SK-N-MC (cell line): Measurements from ENCODE around the gene TEX30.
A peak's percentile ranks its signal among the peaks of the same experiment; 100 is the strongest.

ENCODE experiments used
- DNase-seq: peaks from one replicate; pipeline ENCODE4 v3.0.0-alpha.2; 2011; ENCODE audit warnings: low read depth, low spot score
- H3K27ac ChIP-seq: fragments of 200-600 bp; sonication (generic); 2 replicates; pipeline ENCODE4 v1.5.1; 2016; ENCODE audit warnings: mixed run types
- H3K36me3 ChIP-seq: fragments of 200-600 bp; sonication (generic); 2 replicates; pipeline ENCODE4 v1.6.1; 2017; ENCODE audit warnings: antibody characterized with exemption, low read length, mixed read lengths; ENCODE audit not compliant: insufficient read depth
- H3K4me3 ChIP-seq: fragments of 200-600 bp; sonication (generic); 2 replicates; pipeline ENCODE4 v1.5.1; 2016
- H3K9ac ChIP-seq: fragments of 200-600 bp; sonication (generic); 2 replicates; pipeline ENCODE4 v1.8.0; 2017; ENCODE audit warnings: mixed run types, mixed read lengths; ENCODE audit not compliant: insufficient read length
- H3K9me3 ChIP-seq: fragments of 200-600 bp; sonication (generic); 2 replicates; pipeline ENCODE4 v1.6.1; 2017; ENCODE audit warnings: low read depth, mild to moderate bottlenecking, antibody characterized with exemption, low read length, moderate library complexity, mixed read lengths
- EZH2 ChIP-seq: fragments of 200-600 bp; sonication (generic); IDR thresholded peaks from one replicate; pipeline ENCODE4 v1.6.1; 2017; ENCODE audit warnings: antibody characterized with exemption
- FOXP2 ChIP-seq: optimal IDR thresholded peaks from 2 replicates; pipeline ENCODE3; 2011; ENCODE audit warnings: mild to moderate bottlenecking, moderate library complexity; ENCODE audit not compliant: insufficient read depth; ENCODE audit errors: extremely low read length, control extremely low read depth
- POLR2AphosphoS5 ChIP-seq: IDR thresholded peaks from 2 replicates; pipeline ENCODE4 v1.6.1; 2012; ENCODE audit warnings: mild to moderate bottlenecking, low read depth, low read length, borderline replicate concordance

The TEX30 gene

DNA sequence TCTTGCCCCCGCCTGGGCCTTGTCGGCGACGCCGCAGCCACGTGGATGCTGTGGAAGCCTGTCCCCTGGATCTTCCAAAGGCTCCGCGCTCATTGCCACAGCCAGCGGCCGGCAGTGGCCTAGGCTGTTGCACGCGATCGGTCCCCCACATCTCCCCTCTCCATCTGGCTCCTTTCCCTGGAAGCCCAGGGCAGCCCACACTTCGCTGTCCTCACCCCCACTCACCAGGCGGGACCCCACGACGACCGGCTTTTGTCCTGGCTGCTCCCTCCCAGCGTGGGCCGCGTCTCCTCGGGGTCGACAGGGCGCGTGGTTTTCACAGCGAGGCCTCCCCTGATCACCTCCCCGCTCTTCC lies 605 bp upstream of the TEX30 start:
- no peak for DNase-seq
- TF ChIP-seq EZH2 (no peak), POLR2AphosphoS5 (no peak), FOXP2 (no peak)
- H3K36me3 ChIP-seq: no peaks in the 10 kb centered on the region
- peak overlapping the region; percentile 84 for H3K4me3 ChIP-seq
- peak overlapping the region; percentile 62 for H3K9ac ChIP-seq
- no peak overlapping the region for H3K27ac ChIP-seq
- no peaks in the 10 kb centered on the region for H3K9me3 ChIP-seq

DNA sequence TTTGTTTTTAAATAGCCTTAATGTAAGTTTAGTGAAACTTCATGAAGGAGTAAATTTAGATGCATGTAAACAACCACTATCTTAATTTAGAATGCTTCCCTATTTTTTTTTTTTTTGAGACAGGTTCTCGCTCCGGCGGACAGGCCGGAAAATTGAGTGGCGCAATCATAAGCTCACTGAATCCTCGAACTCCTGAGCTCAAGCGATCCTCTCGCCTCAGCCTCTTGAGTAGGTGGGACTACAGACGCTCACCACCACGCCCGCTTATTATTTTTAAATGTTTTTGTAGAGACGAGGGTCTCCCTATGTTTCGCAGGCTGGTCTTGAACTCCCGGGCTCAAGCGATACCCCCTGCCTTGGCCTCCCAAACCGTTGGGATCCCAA lies 1.6 kb downstream of the TEX30 start:
- peaks cover 8% of the 10 kb centered on the region for H3K36me3 ChIP-seq
- H3K27ac ChIP-seq: no peak overlapping the region
- TF ChIP-seq EZH2 (no peak), POLR2AphosphoS5 (no peak), FOXP2 (no peak)
- H3K9ac ChIP-seq: no peak overlapping the region
- peak overlapping the region; percentile 84; the same call in 1 of the 2 replicates for H3K4me3 ChIP-seq
- no peak for DNase-seq
- no peaks in the 10 kb centered on the region for H3K9me3 ChIP-seq

DNA sequence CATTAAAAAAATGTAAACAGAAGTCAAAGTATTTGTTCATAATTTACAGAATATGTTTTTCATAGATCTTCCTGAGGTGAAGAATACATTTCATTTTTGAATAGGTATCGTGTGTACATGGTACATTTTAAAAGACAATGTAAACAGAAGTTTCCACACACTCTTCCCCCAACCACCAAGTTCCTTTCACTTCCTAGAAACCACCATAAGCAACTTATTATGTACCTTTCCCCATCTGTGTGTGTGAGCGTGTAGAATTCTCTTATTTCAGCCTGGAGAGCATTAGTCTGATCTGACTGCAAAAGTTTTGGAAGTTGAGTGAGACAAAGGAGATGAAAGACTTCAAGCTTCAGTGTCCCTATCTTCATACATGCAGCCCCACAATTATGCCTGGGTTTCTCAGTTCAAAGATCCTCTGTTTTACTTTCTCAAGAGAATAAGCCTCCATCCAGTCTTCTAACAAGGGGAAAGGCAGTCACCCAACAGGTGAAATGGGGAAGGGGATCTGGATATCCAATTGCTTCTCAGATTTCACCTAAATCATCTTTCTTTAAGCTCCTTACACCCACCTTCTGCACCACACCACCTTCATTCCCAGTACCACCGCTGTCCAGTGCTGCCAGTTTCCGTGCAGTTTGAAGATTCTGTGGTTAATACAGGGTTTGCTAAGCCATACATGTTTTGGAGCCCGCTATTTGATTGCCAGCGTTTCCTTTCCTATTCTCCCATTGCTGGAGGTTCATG lies 2.1 kb downstream of the TEX30 start:
- no peak overlapping the region for H3K9ac ChIP-seq
- H3K36me3 ChIP-seq: peaks cover 13% of the 10 kb centered on the region
- H3K4me3 ChIP-seq: peak overlapping the region; percentile 84; the same call in 1 of the 2 replicates
- no peaks in the 10 kb centered on the region for H3K9me3 ChIP-seq
- no peak for TF ChIP-seq POLR2AphosphoS5
- TF ChIP-seq EZH2: no peak
- no peak for TF ChIP-seq FOXP2
- no peak for DNase-seq
- H3K27ac ChIP-seq: no peak overlapping the region

DNA sequence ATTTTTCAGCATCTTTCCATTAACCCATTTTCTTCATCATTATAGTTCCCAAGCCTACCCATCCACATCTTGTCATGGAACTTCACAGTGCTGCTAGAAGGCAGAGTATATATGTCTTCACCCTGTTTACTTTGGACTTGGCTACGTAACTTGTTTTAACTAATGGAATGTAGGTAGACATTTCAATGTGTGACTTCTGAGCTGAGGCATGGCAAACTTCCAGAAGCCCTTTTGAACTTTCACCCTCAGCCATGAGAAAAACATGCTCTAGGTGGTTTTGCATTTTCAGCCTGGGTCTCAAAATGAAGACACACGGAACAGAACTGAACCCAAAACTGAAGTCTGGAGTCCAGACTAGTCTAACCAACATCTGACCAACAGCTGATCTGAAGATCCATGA lies 3.2 kb downstream of the TEX30 start:
- Histone ChIP-seq H3K9me3 (no peaks in the 10 kb centered on the region), H3K27ac (no peak overlapping the region), H3K36me3 (peaks cover 16% of the 10 kb centered on the region), H3K4me3 (0 out of 2 replicates have a peak overlapping the region, but pooled peaks have one; percentile 16), H3K9ac (no peak overlapping the region)
- no peak for TF ChIP-seq FOXP2
- TF ChIP-seq POLR2AphosphoS5: no peak
- TF ChIP-seq EZH2: no peak
- no peak for DNase-seq

DNA sequence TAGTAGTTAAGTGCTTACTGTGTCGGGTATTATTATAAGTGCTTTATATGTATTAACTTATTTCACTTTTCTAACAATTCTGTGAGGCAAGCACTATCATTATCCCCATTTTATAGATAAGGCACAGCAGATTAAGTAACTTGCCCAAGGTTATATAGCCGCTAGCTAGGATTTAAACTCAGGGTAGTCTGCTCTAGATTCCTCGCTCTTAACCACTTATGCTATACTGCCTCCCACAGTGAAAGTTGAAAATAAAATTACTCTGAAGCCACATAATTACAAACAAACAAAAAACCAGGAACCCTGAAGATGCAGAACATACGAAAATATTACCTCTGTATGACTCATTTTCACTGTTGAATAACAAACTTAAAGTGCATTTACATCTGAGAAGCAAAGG lies 3.9 kb downstream of the TEX30 start:
- no peak overlapping the region for H3K4me3 ChIP-seq

DNA sequence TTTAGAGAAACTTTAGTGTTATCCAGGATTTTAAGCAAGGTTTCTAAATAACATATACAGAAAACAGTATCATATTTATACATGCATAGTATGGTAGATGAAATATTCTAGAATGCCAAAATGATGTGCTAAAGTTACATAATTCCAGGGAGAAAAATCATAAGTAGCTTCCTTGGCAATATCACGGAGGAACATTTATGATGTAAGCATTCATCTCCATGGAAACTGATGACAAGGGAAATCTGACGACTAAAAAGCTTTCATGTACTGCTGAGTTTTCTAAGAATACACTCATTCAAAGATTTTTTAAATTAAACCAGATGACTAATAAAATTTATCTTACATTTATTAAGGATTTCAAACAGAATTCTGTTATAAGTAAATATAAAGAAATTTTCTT lies 4.7 kb downstream of the TEX30 start:
- Histone ChIP-seq H3K36me3 (peaks cover 16% of the 10 kb centered on the region), H3K27ac (no peak overlapping the region), H3K4me3 (no peak overlapping the region), H3K9me3 (no peaks in the 10 kb centered on the region), H3K9ac (no peak overlapping the region)
- no peak for DNase-seq
- TF ChIP-seq POLR2AphosphoS5: no peak

More for the DNA sequence above, 3.9 kb downstream of the TEX30 start:
- no peak for TF ChIP-seq FOXP2
- TF ChIP-seq POLR2AphosphoS5: no peak
- no peak for TF ChIP-seq EZH2
- H3K9ac ChIP-seq: no peak overlapping the region
- no peaks in the 10 kb centered on the region for H3K9me3 ChIP-seq
- DNase-seq: no peak
- H3K27ac ChIP-seq: no peak overlapping the region
- H3K36me3 ChIP-seq: peaks cover 16% of the 10 kb centered on the region

DNA sequence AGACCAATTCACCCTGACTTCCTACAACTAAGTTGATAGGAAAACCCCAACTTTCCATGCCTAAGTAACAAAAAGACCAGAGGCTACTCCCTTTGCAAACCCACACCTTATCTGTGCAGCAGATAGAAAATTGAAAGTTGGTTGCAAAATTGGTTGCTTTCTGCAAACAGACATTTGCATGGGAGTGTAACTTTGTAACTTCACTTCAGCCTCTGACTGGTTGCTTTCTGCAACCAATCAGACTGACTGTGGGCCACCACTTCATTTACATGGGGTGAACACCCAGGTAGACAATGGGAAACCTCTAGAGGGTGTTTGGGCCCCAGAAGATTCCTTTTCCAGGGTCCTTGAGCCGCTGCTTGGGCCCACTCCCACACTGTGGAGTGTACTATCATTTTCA lies 9.8 kb downstream of the TEX30 start:
- DNase-seq: no peak
- no peak for TF ChIP-seq POLR2AphosphoS5
- no peak for TF ChIP-seq FOXP2
- no peak for TF ChIP-seq EZH2
- peaks cover 16% of the 10 kb centered on the region for H3K36me3 ChIP-seq
- H3K4me3 ChIP-seq: no peak overlapping the region
- no peak overlapping the region for H3K9ac ChIP-seq
- H3K9me3 ChIP-seq: no peaks in the 10 kb centered on the region
- no peak overlapping the region for H3K27ac ChIP-seq

DNA sequence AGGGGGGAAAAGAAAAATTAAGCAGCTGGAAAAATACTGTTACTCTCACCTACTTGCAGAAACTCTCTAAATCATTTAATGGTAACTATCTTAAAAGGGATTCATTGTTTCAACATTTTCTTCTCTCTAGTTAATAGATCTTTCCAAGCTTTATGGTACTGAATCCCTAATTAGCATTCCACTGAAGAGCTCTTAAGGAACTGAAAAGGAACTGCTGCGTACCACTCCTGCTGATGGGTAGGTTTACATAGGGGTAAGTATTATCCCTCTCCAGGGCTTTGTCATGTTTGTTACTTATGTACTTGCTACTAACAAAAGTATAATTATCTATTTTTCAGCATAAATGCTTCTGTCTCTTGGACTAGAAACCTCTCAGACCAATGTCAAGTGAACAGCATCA lies 12.5 kb downstream of the TEX30 start:
- Histone ChIP-seq H3K9me3 (no peaks in the 10 kb centered on the region), H3K4me3 (no peak overlapping the region), H3K36me3 (no peaks in the 10 kb centered on the region), H3K27ac (no peak overlapping the region), H3K9ac (no peak overlapping the region)
- TF ChIP-seq POLR2AphosphoS5 (no peak), EZH2 (no peak), FOXP2 (no peak)
- DNase-seq: no peak

DNA sequence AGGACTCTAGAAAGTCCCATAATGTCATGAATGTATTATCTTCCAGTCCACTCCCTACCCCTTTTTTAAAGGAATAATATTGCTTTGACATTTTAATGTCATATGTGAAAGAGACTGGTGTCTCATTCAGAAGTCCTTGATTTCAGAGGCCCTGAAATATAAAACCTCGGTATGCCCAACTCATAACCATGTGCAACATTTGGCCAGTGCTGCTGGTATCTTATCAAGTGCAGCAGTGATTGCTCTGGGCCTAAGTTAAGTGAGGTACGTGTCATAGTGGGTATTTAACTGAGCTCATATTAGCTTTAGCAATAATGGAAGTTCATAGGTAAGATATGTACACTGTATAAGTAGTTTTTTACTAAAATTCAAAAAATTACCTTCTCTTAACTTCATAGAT lies 14.7 kb downstream of the TEX30 start:
- DNase-seq: no peak
- Histone ChIP-seq H3K9me3 (no peaks in the 10 kb centered on the region), H3K9ac (no peak overlapping the region), H3K4me3 (no peak overlapping the region), H3K27ac (no peak overlapping the region), H3K36me3 (no peaks in the 10 kb centered on the region)
- no peak for TF ChIP-seq FOXP2
- TF ChIP-seq POLR2AphosphoS5: no peak
- TF ChIP-seq EZH2: no peak
